ENCODE data around the gene MAP3K14. TPM values are rescaled to one million over a fixed set of nuclear protein-coding genes. Genes with fewer than 3 reads are reported as not detected.

Gene MAP3K14
- 3.9 to 8.6 TPM (median 5.2 TPM) in 3 replicates for total RNA-seq
- long read RNA-seq, full-length matches to known transcripts: 5 of 8 reads
- long read RNA-seq, partial matches to known transcripts: 1 of 8 reads
- long read RNA-seq, other reads (novel, unspliced or antisense): 2 of 8 reads

GRCh38 chr17:45316434-45317110 is at the start of gene MAP3K14:
Gene MAP3K14 (minus strand): TSS chr17:45317020. CDS start chr17:45290745, 26,275 bp downstream.
- peaks cover 89% of the 10 kb centered on the region for H3K4me1 Mint-ChIP-seq (ENCODE audit: low read depth)
- H3K4me3 Mint-ChIP-seq (ENCODE audit: unreplicated experiment): peak within 1 kb of the TSS; percentile 90

GRCh38 chr17:45366049-45366448 is 49.2 kb upstream of the MAP3K14 start:
- DNase-seq (ENCODE audit: low spot score): no peak
- TF ChIP-seq CTCF (IDR thresholded peaks at IDR 0.05): no peak
- H3K4me3 Mint-ChIP-seq (ENCODE audit: unreplicated experiment): no peak overlapping the region
- no peaks in the 10 kb centered on the region for H3K9me3 Mint-ChIP-seq (ENCODE audit: low read depth)
- H3K4me1 Mint-ChIP-seq (ENCODE audit: low read depth): peaks cover 29% of the 10 kb centered on the region
- no peaks in the 10 kb centered on the region for H3K27me3 Mint-ChIP-seq (ENCODE audit: low read depth)
- H3K27ac Mint-ChIP-seq (ENCODE audit: unreplicated experiment): no peak overlapping the region
- peaks cover 2% of the 10 kb centered on the region for H3K36me3 Mint-ChIP-seq (ENCODE audit: low read depth)

More at GRCh38 chr17:45316434-45317110, at the start of gene MAP3K14:
- Mint-ChIP-seq H3K9me3 (ENCODE audit: low read depth) (no peaks in the 10 kb centered on the region), H3K27me3 (ENCODE audit: low read depth) (no peaks in the 10 kb centered on the region), H3K36me3 (ENCODE audit: low read depth) (no peaks in the 10 kb centered on the region), H3K27ac (ENCODE audit: unreplicated experiment) (peak within 1 kb of the TSS; percentile 93)
- peak; percentile 56 for TF ChIP-seq CTCF (IDR thresholded peaks at IDR 0.05)
- DNase-seq (ENCODE audit: low spot score): peak; percentile 94

- H3K9me3 Mint-ChIP-seq (ENCODE audit: low read depth): no peaks in the 10 kb centered on the region
- DNase-seq (ENCODE audit: low spot score): no peak
- TF ChIP-seq CTCF (IDR thresholded peaks at IDR 0.05): no peak
- no peak overlapping the region for H3K27ac Mint-ChIP-seq (ENCODE audit: unreplicated experiment)
- no peaks in the 10 kb centered on the region for H3K27me3 Mint-ChIP-seq (ENCODE audit: low read depth)
- H3K4me1 Mint-ChIP-seq (ENCODE audit: low read depth): peaks cover 23% of the 10 kb centered on the region
- peaks cover 2% of the 10 kb centered on the region for H3K36me3 Mint-ChIP-seq (ENCODE audit: low read depth)
- no peak overlapping the region for H3K4me3 Mint-ChIP-seq (ENCODE audit: unreplicated experiment)
These were observed 47.9 kb upstream of the MAP3K14 start for GRCh38 chr17:45364531-45365390.

- no peak overlapping the region for H3K27ac Mint-ChIP-seq (ENCODE audit: unreplicated experiment)
- peaks cover 13% of the 10 kb centered on the region for H3K4me1 Mint-ChIP-seq (ENCODE audit: low read depth)
- no peak overlapping the region for H3K4me3 Mint-ChIP-seq (ENCODE audit: unreplicated experiment)
- H3K27me3 Mint-ChIP-seq (ENCODE audit: low read depth): no peaks in the 10 kb centered on the region
- peaks cover 2% of the 10 kb centered on the region for H3K36me3 Mint-ChIP-seq (ENCODE audit: low read depth)
- TF ChIP-seq CTCF (IDR thresholded peaks at IDR 0.05): no peak
- H3K9me3 Mint-ChIP-seq (ENCODE audit: low read depth): no peaks in the 10 kb centered on the region
- DNase-seq (ENCODE audit: low spot score): no peak
These were observed 46.7 kb upstream of the MAP3K14 start for GRCh38 chr17:45363498-45363897.

- H3K36me3 Mint-ChIP-seq (ENCODE audit: low read depth): peaks cover 2% of the 10 kb centered on the region
- H3K27ac Mint-ChIP-seq (ENCODE audit: unreplicated experiment): no peak overlapping the region
- DNase-seq (ENCODE audit: low spot score): no peak
- TF ChIP-seq CTCF (IDR thresholded peaks at IDR 0.05): no peak
- H3K9me3 Mint-ChIP-seq (ENCODE audit: low read depth): no peaks in the 10 kb centered on the region
- peaks cover 11% of the 10 kb centered on the region for H3K4me1 Mint-ChIP-seq (ENCODE audit: low read depth)
- no peaks in the 10 kb centered on the region for H3K27me3 Mint-ChIP-seq (ENCODE audit: low read depth)
- no peak overlapping the region for H3K4me3 Mint-ChIP-seq (ENCODE audit: unreplicated experiment)
These were observed 45.2 kb upstream of the MAP3K14 start for GRCh38 chr17:45361976-45362375.
